Endometrial microvascular endothelial cells (primary cell): ENCODE data around the gene LZTFL1. TPM values are rescaled to one million over a fixed set of nuclear protein-coding genes. Genes with fewer than 3 reads are reported as not detected.

Source experiments
- in situ Hi-C: cut with HindIII; loops from 2 replicates; pipeline ENCODE4 v1.10.0; 2017; ENCODE audit warnings: low sequenced_read_pairs, low pct_unique_long_range_greater_than_20kb; ENCODE audit errors: inconsistent ontology term
- total RNA-seq: library from RNA; depleted of rRNA; stranded (reverse); fragments of >200 nt; gene quantifications from one replicate; pipeline ENCODE4 v1.2.3, GENCODE V29; 2015; ENCODE audit errors: inconsistent ontology term

LZTFL1 gene
- total RNA-seq: 4.5 TPM

DNA sequence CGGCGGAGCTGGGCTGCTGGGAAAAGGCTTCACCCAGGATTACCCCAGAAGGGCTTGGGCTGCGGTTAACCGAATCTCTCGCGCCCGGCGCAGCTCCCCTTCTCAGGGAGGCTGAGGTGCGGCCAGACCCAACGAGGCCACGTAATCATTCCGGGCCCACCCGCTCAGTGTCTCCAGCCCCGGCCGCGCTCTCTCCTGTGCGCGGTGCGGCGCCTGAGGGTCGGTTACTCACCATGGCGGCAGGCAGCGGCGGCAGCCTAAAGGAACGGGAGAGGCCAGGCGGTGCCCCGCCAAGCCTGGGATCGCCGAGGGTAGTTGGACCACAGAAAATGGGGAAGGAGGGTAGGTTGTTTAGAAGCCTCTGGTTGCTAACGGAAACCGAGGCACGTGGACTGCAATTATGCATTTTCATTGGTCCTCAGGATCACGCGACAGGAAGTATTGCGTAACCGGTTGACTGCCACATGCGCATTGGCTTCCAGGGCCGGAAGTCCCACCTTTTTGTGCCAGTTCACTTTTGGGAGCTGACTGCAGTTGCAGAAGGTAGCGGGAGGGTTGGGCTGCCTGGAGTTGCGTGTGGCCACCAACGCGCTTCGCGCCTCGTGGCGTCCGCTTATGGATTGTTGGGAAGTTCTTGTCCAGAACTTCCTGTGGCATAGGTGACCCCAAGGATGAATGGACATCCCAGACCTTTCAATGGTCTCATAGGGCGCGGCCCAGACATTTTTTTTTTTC is at the start of gene LZTFL1:
LZTFL1 (minus strand) TSS at position 363 of the 735 bp plus-strand sequence; CDS start at position 235, 128 bp downstream.
- in situ Hi-C loops: no loop called here

GRCh38 chr3:45890405-45890804 is 48.5 kb upstream of the LZTFL1 start:
- in situ Hi-C loops: no loop called here

GRCh38 chr3:45889337-45889736 is 47.4 kb upstream of the LZTFL1 start:
- in situ Hi-C loops: no loop called here

DNA sequence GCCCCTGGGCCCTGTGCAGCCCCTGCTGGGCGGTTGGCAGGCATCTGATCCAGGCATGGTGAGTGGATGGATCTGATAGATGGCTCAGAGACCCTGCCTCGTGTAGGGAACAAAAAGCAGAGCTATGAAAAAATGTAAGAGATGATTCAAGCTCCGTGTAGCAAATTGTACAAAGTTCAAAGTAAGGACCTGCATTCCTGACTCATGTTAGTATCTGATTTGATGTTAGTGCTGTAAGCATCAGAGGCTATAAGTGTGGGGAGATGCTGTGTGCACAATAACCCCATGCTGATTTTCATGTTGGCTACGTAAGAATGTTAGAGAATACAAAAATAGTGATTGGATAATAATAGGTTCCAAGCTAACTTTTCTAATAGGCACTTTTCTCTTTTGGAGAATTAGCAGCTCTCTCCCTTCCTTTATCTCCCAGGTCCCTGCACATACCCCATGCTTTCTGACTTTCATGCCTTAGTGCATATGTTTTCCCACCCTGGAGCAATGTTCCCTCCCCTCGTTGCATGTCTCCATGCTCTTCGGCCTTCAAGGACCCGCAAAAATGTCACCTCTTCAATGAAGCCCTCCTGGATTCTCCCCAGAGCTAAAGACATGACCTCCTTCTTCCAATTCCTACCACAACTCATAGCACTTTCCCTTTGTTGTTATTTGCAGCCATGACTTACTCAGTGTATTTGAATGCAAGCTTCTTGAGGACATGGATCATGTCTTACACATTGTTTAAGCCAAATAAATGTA is 46.0 kb upstream of the LZTFL1 start:
- in situ Hi-C loops: no loop called here

DNA sequence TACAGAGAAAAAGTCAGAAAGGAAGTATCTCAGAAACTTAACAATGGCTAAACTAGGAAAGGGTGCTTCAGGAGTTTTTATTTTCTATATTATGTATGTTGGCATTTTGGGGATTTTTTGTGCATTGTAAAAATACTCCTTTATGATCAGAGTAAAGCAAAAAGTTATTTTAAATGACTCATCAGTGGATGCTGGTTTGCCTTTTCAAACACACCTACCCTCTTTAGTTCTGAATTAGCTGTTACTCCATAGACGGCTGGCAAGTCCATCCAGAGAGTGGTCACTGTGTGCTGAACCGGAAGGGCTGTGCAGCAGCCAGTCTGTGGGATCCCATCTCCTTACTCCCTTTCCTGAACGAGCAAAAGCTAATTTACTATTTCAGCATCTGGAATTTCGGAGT is 45.4 kb upstream of the LZTFL1 start:
- in situ Hi-C loops: no loop called here

DNA sequence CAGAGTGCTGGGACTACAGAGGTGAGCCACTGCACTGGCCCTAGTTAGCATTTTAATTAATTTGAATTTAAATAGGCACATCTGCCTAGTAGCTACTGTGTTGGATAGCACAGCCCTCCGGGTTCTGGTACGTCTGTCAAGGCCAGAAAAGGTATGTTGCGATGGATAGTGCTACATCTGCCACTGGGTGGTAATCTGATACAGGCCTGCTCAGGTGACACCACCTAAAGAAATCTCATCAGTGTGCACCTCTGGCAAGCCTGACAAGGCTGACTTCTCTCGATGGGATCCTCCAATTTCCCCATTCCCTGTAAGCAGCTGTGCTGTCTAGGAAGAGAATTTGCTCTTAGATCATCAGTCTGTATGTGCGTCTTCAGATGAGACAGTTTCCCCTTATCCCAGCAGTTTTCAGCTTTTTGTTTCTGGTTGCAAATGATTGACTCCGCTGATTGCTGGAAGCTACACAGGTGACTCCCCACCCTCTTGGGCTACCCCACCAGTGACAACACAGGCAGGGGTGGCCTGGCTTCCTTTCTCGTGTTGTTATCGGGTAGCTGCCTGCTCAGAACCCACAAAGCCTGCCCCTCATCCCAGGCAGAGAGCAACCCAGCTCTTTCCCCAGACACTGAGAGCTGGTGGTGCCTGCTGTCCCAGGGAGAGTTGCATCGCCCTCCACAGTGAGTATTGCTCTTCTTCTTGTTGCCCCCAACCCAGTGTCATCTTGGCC is 44.2 kb upstream of the LZTFL1 start, which contains the start of gene CCR9:
CCR9 (plus strand) TSS at position 565 of the 727 bp plus-strand sequence. CDS start 8,391 bp downstream, outside the sequence.
- in situ Hi-C loops: no loop called here

DNA sequence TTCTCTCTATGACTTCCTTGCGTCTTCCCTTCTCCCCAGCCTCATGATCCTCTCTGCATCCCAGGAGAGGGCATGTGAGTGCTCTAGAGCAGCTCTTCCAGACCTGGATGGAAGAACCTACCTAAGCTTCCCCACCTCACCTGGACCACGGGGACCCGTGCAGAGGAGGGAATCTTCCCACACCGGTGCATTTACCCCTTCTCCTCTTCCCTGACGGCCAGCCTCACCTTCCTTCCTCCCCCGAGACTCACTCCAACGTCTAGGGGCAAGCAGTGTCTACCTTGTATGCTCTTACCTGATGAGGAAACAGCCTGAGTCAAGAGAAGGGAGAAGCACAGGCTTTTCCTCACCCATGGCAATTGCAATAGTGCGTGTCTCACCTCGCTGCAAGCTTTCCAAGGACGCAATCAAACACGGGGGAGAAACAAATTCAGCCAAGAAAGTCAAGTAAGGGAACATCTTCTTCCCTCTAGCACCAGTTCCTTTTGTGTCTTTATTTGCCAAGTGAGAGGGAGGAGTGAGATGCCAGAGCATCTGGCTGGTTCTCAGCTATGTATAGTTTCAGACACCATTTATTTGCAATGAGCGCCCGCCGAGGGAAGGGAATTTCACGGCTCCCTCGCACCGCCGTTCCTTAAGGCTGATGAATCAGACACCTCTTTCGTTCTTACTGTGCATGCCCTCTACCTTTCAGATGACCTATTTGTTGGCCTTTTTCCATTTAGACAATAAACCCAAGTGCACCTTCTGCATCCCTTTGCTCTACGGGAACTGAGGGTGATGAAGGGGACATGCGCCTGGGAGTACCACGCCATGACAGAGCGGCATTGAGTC is 42.7 kb upstream of the LZTFL1 start:
- in situ Hi-C loops: no loop called here

DNA sequence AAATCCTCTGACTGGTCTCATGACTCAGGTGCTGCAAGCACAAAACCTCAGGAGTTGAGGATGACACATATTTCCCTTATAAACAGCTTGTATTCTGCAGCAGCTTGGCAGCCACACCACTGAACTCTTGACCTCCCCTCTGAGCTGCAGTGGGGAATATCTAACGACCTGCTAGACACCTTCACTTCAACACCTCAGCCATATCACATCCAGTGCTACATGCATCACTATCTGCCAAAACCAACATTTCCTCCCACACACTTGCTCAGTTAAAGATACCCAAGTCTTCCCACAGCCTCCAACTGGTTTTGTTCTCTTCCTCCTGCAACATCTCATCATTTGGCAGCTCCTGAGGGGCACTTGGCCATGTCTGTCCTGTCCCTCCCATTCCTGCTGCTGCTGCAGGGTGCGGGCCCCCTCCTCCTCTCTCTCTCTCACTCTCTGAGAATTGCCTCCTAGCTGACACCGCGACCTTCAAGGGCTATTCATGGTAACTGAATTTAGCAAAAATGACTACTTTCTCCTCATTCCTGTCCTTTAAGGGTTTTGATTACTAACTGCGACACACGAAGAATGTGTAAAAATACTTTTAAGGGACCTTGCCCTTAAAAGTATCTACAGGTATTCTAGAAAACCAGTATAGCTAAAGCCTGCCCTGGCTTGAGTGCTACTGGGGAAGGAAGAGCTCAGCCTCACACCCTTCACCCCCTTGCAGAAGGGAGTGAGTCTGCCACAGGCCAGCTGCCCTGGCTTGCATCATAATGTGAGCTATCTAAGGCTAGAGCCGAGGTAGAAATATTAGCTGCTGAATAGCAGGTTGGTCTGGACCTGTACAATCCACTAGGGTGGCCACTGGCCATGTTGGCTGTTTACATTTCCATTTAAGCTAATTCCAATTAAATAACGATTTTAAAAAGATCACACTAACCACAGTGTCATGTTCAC is 39.4 kb upstream of the LZTFL1 start:
- in situ Hi-C loops: no loop called here

GRCh38 chr3:45880725-45881077 is 38.8 kb upstream of the LZTFL1 start:
- in situ Hi-C loops: no loop called here

- in situ Hi-C loops: no loop called here
These were observed 36.2 kb upstream of the LZTFL1 start for GRCh38 chr3:45878124-45878523.

DNA sequence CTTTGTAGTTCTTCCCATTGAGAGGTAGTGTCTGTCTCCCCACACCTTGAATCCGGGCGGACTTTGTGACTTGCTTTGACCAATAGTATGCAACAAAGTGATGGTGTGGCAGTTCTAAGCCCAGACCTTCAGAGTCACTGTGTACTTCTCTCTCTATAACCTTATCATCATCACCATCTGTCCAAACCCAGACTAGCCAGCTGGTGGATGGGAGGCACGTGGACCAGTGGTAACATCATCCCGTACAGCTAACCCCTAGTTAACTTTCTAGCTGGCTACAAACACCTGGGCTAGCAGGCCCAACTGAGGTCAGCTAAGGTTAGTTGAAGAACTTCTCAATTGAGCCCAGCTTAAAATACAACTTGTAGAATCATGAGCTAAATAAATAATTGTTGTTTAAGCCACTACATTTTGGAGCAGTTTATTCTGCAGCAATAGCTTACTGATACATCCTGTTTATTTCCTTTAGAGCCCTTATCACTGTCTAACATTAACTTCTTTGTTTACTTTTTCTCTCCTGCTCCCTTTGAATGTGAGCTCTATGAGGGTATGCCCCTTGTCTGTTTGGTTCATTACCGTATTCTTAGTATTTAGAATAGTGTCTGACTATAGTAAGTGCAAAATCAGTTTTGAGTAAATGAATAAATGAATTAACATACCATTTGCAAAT is 32.9 kb upstream of the LZTFL1 start:
- in situ Hi-C loops: no loop called here

DNA sequence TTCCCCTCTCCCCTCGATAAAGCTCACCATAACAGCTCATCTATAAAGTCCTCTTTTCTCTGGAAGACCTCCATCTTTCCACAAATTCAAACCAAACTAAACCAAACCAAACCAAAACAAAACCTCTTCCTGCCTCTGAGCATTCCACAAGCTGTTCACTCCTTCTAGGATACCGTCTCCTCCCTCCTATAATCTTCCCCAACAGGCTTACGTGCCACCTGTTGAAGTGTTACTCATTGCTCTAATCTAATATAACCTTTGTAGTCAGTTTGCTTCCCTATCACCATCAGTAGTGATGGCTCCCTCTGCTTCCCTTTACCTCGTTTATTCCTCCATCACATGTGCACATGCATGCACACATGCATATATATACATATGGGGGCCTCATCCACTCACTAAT is 31.7 kb upstream of the LZTFL1 start:
- in situ Hi-C loops: no loop called here

GRCh38 chr3:45873036-45873435 is 31.1 kb upstream of the LZTFL1 start:
- in situ Hi-C loops: no loop called here

DNA sequence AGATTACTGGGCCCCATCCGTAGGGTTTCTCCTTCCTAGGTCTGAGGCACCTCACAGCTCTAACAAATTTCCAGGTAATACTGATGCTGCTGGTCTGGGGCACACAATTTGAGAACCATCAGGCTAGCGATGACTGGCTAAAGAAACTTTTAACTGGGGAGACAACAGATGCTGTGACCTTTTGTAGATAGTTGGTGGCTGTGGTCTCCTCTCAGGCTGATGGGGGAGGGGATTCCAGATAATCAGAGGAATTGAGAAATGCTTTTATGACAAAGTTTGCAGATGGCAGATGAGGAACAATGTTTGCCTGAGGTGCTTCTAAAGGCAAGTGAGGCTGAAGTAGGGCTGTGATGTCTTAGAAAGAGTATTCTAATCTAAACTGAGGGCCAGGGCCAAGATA is 30.6 kb upstream of the LZTFL1 start:
- in situ Hi-C loops: no loop called here

- in situ Hi-C loops: no loop called here
These were observed 29.9 kb upstream of the LZTFL1 start for GRCh38 chr3:45871780-45872179.

GRCh38 chr3:45870099-45870498 is 28.2 kb upstream of the LZTFL1 start:
- in situ Hi-C loops: no loop called here

DNA sequence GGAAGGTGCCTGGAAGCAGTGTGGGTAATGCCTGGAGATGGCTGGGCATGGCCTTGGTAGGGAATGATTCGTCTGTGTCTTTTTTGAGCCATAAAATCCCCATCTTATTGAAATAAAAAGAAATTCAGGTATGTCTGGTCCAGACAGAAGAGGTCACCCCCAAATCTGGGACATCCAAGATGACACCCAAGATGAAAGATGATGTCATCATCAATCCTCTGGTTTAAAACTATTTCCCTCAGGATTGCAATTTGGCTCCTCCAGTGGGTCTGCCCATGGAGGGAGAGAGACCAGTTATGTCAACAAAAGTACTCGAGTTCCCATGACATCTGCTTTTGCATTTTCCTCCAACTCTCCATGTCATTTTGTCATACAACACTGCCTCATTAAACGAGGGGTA is 27.7 kb upstream of the LZTFL1 start:
- in situ Hi-C loops: no loop called here
